HG03103 (cell line): ENCODE results near the gene NSMF.

Source experiments
- ATAC-seq: cut with Tn5 transposase; IDR thresholded peaks from one replicate; pipeline ENCODE4 v1.9.1; 2021; ENCODE audit warnings: low read depth; ENCODE audit not compliant: unreplicated experiment

NSMF gene

DNA sequence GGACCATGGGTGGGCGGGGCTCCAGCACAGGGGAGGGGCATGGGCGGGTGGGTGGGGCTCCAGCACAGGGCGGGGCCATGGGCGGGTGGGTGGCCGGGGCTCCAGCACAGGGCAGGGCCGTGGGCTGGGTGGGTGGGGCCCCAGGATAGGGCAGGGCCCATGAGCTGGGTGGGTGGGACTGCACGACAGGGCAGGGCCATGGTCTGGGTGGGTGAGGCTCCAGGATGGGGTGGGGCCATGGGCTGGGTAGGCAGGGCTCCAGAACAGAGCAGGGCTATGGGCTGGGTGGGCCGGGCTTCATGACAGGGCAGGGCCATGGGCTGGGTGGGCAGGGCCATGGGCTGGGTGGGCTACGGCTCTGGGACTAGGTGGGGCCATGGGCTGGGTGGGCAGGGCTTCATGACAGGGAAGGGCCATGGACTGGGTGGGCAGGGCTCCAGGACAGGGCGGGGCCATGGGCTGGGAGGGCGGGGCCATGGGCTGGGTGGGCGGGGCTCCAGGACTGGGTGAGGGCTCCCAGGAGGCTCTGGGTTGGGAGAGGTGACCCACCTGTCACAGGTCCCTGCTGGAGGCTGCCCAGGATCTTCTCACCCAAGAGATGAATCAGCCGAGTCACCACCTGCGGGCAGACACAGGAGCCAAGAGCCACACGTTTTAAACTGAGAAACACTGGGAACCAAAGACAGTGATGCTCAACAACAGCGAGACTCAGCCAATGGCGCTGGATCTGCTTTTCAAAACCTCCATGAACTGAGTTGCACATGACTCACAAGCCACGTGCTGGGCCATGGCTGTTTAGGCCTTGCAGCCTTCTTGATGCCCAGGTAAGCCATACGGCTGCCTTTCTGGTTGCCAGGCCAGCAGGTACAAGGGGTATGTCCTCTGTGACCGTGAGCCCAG is 33.6 kb upstream of the NSMF start:
- ATAC-seq, result no peak

DNA sequence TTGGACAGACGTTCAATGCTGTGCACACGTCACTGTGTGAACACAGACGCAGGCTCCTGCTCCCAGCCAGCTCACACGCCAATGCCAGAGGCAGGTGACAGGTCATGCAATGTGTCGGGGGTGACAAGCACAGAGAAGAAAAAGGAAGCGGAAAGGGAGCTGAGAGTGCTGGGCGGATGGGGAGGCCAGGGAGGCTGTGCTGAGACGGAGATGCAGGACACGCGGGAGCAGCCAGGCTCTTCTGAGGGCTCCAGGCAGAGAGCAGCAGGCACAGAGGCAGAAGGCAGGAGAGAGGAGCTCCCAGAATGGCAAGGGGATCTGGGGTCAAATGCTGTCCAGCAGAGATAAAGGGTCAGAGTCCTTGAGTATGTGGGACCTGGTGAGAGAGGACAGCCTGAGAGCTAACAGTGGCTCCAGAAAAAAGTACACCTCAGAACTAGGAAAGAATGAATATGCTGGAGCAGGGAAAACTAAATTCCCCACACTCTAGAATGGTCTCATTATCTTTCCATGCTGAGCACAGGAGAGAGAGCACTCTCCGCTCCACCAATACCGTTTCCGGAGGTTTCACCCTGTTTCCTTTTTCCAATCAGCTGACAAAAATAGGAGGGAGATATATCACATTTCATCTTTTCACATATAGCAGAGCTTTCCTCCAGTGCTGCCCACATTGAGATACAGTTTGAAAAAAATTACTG is 32.8 kb upstream of the NSMF start:
- ATAC-seq, result no peak

GRCh38 chr9:137490532-137491186 is 31.5 kb upstream of the NSMF start:
- ATAC-seq, result no peak

DNA sequence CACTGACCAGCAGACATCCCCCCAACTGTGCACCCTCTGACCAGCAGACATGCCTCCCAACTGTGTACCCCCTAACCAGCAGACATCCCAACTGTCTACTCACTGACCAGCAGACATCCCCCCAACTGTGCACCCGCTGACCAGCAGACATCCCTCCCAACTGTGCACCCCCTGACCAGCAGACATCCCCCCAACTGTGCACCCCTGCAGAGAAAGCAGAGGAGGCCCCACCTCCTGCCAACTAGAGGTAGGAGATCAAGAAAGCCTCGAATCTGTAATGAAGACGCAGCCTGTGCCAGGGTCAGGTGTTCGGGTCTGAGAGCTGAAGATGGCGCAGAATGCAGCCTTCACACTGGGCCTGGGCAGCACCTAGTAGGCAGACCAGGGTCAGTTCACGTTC is 29.8 kb upstream of the NSMF start:
- no peak for ATAC-seq

DNA sequence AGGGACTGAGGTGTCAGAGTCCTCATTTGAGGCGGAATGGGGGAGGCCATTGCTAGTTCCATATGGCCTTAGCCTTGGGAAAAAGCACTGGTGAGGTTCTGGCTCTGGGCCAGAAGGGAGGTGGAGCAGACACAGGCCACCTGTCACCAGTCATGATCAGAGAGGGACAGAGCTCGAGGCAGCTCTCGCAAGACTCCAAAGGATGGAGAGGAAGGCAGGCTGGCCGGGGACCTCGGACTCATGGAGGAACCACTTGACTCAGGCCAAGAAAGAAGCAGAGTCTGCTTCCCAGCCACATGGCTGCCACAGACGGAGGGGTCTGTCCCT is 29.2 kb upstream of the NSMF start:
- no peak for ATAC-seq

DNA sequence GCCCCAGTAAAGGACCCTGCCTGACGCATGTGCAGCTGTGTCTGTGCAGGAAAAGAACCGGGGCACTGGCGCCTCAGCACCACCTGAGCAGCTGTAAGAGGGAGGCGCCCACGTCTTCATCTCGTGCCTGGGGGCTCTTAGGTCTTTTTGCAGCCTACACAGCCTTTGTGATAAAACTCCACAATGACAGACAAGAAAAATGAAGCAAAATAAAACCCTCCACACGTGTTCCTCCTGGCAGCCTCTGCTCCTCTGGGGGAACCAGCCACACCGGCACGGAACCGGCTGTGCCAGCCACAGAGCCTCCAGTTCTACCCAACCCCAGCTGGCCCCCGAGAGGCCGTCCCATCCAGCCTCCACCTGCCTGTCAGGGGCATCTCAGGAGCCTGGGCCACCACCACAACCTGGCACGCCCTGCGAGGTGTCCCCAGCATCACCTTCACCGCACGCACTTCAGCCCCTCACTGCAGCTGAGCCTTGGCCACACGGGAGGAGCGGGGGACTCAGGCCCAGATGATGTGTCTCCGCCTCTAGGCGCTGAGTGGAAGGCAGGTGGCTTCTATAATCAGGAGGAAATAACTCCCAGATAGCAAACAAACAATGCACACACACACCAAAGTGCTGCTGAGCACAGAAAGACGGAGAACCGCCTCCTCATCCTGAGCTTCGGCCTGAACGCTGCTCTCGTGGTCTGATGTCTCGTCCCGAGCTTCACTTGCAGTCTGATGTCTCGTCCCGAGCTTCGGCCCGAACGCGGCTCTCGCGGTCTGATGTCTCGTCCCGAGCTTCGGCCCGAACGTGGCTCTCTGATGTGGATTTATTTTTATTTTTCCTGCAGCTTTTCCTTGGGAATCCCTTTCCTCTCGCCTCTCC is 28.6 kb upstream of the NSMF start:
- no peak for ATAC-seq

DNA sequence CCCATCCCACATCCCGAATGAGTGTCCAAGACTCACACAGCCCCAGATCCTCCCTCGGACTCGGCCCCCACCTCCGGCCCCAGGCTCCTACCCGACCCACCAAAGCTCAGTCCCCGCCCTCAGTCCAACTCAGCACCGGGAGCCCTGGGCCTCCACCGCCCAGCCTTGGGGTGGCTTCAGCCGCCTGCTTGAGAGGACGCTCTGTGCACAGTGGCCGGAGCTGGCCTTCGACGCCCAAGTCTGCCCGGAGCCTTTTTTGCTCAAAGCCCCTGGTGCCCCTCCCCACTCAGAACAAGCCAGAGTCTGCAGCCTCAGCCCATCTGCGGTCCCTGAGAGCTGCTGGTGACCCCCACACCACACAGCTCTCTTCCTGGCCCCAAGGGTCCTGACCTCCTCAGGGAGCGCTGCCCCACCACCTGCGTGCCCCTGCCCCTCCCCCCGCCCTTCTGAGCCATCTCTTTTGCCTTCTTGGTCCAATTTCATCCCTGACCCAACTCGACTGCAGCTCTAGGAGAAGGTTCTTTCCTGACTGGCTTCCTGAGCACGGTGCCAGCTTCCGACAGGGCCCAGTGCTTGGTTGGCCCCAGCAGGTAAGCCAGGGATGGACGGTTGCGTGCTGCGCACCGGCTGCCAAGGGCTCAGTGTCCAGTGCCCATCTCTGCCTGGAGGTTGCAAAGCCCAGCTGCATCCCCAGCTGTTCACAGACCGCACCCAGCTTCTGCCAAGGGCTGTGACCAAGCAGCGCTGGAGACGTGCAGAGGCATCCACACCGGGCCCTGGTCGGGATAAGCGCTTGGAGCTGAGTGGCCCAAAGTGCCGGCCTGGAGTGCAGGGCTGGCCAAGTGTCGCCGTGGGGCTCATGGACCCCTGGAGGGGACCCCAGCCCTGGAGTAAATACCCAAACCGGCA is 27.7 kb upstream of the NSMF start:
- ATAC-seq, result no peak

DNA sequence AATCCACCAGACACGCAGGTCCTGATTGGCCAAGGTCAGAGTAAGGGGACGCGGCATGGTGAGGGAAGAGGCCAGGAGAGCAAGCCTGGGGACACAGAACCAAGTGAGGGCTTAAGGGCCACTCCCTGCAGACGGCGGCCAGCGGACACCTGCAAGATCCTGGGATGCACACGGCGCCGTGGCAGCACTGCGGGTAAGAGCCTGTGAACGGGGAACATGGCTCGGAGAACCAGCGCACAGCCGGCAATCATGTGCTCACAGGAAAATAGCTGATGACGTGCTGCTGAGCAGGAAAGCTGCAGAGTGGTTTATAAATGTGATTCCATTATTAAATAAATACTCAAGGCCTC is 27.0 kb upstream of the NSMF start:
- ATAC-seq, result no peak

DNA sequence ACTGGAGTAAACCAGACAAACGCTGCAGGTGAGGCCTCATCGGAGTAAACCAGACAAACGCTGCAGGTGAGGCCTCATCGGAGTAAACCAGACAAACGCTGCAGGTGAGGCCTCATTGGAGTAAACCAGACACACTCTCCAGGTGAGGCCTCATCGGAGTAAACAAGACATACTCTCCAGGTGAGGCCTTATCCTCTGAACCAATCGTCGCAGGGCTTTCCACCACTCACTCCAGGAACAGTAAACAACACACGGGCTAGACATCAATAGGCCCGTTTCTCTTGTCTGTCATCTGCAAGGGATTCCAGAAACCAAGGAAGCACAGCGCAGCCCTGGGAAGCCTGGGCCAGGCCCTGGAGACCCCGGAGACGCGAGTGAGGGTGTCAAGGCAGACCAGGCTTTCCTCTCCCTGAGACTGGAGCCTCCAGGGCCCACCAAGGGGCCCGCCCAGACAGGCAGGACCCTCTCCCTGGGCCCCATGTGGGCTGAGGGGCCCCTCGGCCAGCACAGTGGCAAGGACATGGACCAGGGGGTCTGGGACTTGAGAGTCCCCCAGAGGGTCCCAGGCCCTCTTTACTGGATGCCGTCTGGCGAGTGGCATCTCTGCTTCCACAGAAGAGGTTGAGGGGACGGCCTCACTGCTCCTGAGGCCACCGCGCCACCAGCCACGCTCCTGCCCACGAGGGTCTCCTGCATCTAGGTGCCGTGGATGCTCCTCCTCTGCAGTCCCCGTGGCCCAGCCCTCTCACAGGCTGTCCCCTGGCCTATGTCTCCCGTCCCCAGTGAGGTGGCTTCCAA is 26.4 kb upstream of the NSMF start:
- no peak for ATAC-seq

DNA sequence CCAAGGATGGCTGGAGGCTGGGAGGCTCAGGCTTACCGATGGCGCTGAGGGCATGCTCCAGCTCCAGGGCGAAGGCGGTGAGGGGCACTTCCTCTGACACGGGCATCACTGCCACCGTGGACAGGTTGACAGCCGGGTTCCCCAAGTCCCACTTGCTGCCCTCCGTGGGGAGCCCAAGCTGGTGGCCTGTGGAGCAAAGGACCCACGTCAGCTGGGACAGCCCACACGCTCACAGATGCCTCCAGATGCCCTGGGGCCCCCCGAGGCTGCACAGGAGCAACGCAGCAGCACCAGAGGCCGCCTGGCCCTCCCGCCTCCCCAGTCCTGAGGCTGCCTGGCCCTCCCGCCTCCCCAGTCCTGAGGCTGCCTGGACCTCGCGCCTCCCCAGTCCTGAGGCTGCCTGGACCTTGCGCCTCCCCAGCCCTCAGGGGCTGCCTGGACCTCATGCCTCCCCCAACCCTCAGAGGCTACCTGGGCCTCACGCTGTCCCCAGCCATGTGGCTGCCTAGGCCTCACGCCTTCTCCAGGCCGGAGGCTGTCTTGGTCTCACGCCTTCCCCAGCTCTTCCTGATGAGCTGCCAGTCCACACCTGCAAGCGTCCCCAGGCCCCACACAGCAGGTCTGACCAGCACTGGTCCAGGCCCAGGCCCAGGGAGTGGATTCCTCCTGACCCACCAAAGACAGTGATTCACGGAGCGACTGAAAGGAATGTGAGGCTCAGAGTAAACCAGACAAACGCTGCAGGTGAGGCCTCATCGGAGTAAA is 25.6 kb upstream of the NSMF start:
- no peak for ATAC-seq

GRCh38 chr9:137482094-137482781 is 23.1 kb upstream of the NSMF start:
- no peak for ATAC-seq

DNA sequence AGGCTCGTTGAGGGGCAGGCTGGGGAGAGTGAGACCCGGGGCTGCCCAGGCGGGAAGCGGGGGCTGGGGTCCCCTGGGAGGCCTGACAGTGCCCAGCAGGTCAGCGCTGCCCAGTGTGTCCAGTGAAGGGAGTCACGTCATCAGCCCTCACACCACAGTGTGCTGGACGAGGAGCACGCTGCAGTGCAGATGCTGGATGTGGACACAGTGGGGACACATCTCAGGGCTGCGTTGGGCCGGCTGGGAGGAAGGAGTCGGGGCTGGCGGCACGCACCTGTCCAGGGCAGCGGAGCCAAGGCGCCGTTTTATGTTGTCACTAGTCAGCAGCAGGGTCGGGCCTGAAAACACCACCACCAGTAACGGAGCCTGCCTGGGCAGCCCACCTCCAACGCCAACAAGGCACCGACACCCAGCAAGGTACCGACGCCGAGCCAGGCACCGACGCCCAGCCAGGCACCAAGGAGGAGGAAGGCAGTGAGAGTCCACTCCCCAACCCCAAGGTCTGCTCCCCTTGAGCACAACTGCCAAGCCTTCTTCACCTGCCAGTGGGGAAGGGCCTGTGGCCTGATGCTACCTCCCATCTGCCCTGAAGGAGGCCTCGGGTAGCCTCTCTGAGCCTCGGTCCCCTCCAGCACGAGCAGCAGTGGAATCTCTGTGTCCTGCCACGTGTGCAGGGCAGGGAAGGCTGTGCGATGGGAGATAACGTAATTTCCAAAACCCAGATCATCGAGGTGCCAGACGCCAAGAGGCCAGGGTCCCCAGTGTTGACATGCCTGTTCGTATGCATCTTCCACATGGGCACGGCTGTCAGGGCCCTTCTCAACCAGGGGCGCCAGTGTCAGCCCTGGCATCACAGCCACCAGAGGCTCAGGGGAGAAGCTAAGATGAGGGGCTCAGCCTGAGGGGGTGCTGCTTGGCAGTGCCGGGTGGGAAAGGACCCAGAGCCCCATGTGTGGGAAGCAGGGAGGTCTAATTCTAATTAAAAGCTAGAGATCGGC is 21.9 kb upstream of the NSMF start:
- ATAC-seq, result no peak

GRCh38 chr9:137479892-137480685 is 21.0 kb upstream of the NSMF start:
- no peak for ATAC-seq

GRCh38 chr9:137478962-137479861 is 20.1 kb upstream of the NSMF start:
- ATAC-seq, result no peak

DNA sequence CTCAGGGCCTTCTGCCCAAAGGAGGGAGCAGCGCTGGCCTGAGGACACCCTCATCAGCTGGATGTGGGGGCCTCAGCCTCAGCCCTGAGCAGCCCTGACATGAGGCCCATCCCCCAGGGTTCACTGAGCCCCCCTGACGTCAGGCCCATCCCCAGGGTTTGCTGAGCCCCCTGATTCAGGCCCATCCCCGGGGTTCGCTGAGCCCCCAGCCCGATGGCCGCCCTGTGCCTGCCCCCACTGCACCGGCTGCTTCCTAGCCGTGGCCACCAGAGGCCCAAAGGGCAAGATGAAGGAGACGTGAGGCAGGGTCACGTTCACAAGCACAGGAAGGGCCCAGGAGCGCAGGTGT is 19.5 kb upstream of the NSMF start:
- no peak for ATAC-seq
